Esophagus muscularis mucosa (tissue), 4 donors: ENCODE measurements around the gene OAS1.

Experiments
- EP300 ChIP-seq: sonication (generic); formaldehyde crosslinking; IDR thresholded peaks from one replicate; pipeline ENCODE4 v1.6.1; 2017; ENCODE audit warnings: antibody characterized with exemption
- POLR2A ChIP-seq: fragments of 450-650 bp; IDR thresholded peaks from one replicate; pipeline ENCODE4 v1.6.1; 2017; ENCODE audit warnings: antibody characterized with exemption, moderate library complexity, mild to moderate bottlenecking, low read depth
- POLR2AphosphoS5 ChIP-seq, 2 donors: sonication (generic); formaldehyde crosslinking; IDR thresholded peaks; one replicate each; pipeline ENCODE4 v1.6.1; 2017; ENCODE audit warnings: antibody characterized with exemption in 2 of 2
- TF ChIP-seq, protein P1 (sequence below), 3 experiments: fragments of 200-600 bp in 2 of 3; fragments of 450-650 bp in 1 of 3; sonication (generic) in 2 of 3; IDR thresholded peaks; one replicate each; pipeline ENCODE4 v1.5.1; 2017 to 2019; ENCODE audit warnings: antibody characterized with exemption in 3 of 3, mild to moderate bottlenecking in 2 of 3, moderate library complexity in 1 of 3

DNA sequence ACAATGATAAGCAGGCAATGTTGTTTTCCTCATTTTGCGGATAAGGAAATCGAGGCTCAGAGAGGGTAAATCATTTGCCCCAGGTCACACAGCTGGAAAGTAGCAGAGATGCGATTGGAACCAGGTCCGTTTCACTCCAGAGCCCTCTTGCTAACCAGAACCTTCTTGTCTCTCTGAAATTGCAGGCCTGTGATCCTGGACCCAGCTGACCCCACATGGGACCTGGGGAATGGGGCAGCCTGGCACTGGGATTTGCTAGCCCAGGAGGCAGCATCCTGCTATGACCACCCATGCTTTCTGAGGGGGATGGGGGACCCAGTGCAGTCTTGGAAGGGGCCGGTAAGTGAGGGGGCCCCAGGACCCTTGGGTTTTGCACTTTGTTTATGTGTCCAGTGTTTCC lies 41.0 kb downstream of the OAS1 start:
- TF ChIP-seq, protein P1, sequence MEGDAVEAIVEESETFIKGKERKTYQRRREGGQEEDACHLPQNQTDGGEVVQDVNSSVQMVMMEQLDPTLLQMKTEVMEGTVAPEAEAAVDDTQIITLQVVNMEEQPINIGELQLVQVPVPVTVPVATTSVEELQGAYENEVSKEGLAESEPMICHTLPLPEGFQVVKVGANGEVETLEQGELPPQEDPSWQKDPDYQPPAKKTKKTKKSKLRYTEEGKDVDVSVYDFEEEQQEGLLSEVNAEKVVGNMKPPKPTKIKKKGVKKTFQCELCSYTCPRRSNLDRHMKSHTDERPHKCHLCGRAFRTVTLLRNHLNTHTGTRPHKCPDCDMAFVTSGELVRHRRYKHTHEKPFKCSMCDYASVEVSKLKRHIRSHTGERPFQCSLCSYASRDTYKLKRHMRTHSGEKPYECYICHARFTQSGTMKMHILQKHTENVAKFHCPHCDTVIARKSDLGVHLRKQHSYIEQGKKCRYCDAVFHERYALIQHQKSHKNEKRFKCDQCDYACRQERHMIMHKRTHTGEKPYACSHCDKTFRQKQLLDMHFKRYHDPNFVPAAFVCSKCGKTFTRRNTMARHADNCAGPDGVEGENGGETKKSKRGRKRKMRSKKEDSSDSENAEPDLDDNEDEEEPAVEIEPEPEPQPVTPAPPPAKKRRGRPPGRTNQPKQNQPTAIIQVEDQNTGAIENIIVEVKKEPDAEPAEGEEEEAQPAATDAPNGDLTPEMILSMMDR (IDR thresholded peaks at IDR 0.05) = no peak
- TF ChIP-seq POLR2A (no peak), EP300 (no peak), POLR2AphosphoS5 (IDR thresholded peaks at IDR 0.05) (no peak)
